HG02759 (cell line): ENCODE results near the gene SLC19A1.

Source experiments
- ATAC-seq: cut with Tn5 transposase; IDR thresholded peaks from one replicate; pipeline ENCODE4 v1.9.1; 2021; ENCODE audit warnings: mild to moderate bottlenecking, moderate library complexity; ENCODE audit not compliant: unreplicated experiment

SLC19A1 gene

DNA sequence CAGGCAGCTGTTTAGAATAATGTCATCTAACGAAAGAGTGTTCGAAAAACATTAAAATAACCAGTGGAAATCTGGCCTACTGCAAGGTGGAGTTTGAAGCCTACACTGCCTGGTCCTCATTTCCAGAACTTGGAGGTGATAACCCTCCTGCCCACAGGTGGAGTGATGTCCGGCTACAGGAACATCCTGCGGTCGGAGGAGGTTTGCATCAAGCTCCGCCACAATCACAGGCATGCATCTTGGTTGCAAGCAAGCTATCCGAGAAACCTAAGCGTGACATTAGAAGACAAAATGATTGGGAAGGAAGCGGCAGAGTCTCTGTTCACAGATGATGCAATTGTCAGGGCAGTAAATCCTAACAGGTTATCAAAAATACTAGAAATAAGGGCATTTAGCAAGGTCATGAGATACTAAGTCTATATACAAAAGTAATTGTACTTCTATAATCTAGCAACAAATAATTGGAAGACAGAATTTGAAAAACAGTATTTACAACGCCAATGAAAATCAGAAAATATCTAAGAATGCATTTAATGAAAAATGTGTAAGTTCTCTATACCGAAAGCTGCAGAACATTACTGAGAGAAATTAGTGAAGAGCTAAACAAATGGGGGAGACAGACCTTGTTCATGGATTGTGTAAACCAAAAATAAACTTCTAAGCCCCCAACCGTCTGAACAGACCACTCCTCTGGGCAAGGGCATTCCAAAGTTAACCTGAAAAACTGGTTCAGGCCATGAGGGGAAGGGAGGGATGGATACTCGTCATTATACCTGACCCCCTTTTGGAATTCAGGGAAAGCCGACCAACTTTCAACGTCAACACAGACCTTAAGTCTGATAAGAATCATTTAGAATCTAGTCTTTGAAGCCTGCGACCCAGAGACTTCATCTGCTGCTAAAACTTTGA is 4.7 kb upstream of the SLC19A1 start:
- ATAC-seq = no peak

DNA sequence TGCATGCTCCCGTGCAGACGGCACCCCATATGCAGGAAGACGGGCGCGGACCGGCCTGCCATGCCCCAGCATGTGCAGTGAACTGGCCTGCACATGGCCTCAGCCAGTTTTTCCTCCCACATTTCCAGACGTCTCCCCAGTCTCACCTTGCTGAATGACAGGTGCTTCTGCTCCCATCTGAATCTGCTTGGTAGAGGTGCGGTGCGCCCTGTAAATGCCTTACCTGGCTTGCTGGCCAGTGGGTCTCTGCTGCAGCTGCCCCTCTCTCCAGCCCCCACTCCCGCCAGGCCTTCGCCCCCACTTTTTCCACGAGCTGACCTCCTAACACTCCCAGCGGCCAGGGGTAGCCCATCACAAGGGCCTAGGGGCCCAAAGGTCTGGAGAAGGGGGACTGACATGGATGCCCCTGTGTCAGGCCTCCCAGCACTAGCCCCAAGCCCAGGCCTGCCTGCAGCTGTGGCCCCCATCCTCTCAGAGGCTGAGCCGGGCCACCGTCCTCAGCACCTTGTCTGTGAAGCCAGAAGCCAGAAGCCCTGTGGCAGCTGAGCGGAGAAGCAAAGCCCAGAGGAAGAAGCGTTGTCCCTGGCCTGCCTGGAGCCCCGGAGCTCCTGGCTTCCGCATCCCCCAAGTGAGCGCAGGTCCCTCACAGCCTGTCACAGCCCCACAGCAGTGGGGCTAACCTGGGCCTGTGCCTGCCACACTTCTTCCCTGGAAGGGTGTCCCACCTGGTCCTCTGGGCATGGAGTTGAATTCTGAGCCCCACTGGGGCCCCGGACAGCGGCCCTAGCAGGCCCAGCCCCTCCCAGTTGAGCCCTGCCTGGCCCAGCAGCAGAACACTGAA is 3.7 kb upstream of the SLC19A1 start:
- no peak for ATAC-seq

DNA sequence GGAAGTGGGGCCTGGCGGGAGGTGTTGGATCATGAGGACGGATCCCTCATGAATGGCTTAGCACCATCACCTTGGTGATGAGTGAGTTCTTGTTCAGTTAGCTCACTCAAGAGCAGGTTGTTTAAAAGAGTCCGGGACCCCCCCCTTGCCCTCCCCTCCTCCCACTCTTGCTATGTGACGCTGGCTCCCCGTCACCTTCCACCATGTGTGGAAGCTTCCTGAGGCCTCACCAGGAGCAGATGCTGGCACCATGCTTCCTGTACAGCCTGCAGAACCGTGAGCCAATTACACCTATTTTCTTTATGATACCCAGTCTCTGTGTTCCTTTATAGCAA is 3.0 kb upstream of the SLC19A1 start:
- no peak for ATAC-seq

DNA sequence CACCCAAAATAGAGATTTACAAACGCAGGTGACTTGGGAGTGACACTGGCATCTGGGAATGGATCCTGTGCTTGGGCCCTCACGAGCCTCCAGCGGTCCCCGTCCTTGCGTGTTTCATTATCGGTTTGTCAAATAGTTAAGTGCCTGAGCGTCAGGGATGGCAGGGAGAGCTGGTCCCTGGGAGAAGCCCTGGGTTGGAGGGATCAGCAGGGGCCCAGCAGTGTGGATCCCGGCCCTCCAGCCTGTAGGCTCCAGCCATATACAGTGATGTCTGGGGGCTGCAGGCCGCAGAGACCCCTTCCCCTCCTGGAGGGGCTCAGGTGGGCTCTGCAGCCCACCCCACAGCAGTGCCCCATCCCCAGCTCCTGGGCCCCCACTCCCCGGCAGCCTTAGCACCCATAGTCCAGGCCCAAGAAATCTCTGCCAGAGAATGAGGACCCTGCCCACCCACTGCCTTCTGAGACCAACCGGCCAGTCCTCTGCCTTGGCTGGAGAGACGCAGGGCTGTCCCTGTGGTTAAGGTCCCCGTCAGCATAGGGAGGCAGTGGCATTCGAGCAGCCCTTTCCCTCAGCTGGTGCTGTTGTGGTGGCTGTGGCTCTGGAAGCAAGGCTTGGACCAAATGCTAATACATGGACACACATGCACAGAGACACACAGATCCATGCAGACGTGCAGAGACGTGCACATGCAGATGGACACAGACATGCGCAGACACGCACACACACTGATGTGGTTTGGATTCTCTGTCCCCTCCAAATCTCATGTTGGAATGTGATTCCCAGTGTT is 2.4 kb upstream of the SLC19A1 start:
- no peak for ATAC-seq

DNA sequence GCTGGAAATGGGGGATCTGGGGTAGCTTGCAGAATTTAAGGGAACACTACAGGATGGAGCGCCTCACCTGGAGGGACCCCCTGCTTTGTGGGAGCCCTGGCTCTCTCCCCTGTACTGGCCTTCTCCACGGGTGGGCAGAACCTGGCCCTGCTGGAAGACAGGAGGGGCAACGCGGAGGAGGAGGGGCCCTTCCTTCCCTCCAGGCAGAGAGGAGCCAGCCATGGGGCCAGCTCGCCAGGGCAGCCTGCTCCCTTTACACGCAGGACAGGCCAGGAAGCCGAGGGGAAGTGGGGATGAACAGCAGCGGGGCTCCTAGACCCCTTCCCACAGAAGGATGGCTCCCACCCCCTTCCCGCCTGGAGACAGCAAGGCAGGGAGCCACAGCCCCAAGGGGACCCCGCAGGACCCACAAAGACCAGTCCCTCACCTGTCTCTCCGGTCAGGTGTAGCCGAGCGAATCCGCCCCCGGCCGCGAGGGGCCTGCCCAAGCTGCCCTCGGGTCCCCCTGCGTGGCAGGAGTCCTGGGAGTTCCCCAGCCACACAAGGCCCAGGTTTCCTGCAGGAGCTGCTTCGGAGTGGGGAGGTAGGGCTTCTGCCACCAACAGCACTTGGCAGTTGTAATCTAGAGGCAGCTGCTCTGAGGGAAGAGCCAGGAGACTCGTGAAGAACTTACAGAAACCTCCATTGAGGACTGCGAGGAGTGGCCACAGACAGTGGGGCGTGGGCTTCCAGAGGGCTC is 1.6 kb upstream of the SLC19A1 start:
- no peak for ATAC-seq

DNA sequence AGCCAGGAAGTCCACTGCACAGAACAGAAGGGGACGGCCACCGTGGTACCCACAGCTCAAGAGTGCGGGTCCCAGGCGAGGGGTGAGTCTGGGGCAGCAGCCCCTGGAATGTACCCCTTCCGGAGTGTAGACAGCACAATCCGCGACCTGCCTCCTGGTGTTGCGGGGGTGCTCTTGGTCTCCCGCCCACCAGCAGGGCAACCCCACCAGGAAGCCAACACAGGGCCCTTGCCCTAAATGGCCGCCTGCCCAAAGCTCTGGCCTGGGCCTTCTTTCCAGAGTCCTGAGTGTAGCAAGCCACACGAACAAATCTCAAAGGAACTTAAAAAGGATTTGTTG is 1.1 kb upstream of the SLC19A1 start:
- no peak for ATAC-seq

DNA sequence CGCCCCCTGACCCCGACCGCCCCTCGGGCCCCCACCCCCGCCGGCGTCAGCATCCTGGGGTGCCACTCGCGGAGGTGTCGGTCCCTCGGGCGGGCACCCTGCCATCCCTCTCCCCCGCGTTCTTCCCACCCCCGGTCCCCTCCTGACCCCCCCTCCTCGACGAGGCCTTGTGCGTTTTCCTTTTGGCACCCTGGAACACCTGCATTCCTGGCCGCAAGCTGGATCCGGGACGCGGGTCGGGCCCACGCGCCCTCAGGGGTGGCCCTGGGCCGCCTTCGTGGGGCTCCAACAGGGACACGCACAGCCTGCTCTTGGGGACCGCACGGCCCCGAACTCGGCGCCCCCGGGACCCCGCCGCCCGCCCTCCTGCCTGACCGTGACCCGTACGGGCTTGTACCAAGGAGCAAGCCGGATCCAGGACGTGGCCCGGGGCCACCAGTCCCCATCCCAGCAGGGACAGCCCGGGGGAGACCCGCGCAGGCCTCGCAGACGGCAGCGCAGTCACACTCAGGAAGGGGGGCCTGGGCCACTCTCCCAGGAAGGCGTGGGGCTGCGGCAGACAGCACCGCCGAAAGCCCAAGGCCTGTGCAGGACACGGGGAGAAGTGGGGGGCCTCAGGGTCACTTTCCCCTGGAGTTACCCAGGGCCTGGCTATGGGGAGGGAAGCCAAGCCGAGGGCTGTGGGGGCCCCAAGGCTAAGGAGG is 579 bp upstream of the SLC19A1 start:
- ATAC-seq = no peak

DNA sequence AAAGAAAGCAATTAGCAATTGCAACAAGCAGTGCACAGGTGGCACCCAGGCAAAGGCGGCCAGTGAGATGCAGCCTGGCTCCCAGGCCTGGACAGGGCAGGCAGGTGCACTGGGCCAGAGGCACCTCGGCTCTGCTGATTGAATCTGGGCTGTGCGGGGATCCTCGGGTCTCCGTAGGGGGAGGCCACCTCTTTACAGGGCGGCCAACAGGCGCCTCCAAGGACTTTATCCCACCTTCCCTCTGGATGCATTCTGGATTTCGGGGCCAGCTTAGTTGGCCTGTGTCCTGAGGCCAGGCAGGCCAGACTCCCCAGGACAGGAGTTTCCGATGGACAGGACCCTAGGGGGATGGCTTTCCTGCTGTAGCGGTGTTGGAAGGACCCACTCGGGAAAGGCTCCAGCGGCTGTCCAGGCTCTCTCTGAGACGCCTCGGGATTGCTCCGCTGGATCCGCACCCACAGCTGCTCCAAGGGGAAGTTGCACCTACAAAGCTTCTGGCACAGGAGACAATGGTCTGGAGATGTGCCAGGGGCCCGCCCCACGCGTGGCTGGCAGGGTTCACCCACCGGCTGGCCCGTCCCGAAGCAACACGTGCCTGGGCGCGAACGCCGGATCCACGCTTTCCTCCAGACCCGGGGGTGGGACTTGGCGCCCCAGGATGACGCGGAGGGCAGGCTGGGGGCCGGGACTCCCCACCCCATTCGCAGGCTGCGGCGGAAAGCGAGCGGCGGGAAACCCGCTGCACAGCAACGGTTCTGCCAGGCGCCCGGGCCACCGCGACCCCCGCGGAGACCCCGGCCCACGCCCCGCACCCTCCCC is 810 bp downstream of the SLC19A1 start:
- ATAC-seq = peak; percentile 65

DNA sequence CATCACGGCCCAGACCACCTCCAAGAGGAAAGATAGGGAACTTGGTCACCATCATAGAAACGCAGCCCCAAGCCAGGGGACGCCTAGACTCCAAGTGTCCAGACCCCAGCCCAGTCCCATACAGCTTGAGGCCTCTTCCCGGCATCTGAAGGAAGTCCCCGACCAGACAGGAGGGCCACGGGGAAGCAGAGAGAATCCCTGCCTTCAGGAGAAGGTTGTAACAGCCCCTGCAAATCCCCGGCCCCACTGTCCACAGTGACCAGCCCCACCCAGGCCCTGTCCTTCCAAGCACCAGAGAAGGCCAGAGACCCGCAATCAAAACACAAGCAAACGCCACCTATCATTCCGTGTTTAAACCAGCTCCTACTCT is 1.7 kb downstream of the SLC19A1 start:
- ATAC-seq = no peak

DNA sequence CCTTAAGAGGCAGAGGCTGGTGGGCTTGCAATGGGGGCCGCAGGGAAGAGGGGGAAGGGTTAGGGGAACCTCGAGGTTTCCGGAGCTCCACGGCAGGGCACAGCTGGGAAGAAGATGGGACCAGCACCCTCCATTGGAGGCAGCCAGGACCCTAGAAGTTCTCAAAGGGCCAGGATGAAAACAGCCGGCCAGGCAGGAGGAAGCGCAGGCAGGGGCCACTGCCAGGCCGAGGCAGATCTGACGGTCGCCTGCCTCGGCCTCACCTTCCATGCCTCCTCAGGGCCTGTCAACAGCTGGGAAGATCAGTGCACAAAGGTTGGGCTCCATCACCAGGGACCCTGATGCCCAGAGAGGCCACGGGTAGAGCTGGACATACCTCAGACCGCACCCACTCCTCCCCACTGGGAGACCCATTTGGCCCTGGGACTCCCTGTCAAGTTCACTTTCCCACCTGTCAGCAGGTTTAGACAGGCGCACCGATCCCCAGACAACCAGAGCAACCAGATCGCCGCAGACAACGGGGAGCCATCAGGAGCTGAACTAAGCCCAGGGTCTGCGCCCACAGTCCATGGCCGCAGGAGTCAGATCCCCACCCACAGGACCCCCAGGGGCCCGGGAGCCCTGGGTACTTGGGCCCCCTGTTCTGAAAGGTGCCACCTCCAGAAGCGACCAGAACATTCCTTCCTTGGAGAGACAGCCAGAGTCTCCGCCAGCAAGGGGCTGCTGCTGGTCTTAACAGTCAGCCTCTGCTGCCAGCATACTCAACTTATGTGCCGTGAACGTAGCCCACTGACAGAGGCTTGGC is 2.2 kb downstream of the SLC19A1 start:
- no peak for ATAC-seq

DNA sequence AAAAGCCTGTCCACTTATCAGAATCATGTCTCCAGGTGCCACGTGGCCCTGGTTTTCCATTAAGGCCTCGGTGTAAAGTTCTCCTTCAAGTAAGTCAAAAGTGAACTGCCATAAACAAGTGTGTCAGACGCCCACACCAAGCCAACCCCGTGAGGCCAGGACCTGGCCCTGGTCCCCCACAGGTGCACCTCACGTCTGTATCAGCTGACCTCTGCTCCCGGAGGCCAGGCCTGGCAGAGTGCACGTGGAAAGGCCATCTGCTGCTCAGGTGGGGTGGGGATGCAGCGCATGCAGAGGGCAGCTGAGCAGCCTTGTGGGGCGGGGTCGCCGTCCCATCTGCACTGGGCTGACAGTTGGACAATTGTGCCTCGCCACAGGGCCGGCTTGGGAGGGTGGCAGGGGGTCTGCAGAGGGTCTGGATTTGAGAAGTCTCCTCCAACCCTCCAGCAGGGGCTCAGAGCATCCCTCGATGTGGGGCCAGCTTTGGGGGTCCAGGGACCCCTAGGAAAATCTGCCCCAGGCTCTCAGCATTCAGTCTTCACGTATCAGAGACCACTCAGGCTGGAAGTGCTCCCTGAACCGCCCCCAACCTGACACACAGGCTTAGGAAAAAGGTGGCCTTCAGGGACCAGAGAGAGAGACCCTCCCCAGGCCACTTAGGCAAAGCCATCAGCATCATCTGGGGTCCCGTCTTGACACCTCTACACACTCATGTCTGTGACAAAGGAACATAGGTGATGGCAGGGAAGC is 3.0 kb downstream of the SLC19A1 start:
- no peak for ATAC-seq

DNA sequence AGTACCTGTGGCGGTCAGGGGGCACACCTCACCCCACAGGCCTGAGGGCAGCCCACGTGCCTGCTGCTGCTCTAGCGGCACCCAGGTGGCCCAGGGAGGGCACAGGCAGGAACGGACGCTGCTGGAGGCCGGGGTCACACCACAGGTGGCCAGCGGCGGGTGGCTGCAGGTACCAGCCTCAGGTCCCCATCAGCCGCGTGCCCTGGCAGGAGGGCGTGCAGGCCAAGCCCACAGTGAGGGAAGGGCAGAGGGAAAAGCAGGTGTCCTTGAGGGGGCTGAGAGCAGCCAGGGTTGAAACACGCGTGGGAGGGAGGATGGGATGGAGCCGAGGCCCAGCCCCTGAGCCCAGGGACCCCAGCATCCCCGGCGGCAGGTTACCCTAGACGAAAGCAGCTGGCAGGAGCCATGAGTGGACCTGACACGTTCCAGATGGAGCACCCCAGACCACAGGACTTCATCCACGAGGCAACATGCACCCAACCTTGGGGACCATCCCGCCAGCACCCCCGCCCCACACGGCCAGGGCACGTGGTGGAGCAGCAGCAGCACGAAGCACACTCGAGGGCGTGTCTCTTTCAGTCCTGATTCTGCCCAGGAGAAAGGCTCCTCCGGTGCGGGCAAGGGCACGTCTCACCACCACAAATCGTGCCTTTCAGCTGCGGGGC is 3.7 kb downstream of the SLC19A1 start:
- ATAC-seq = no peak

DNA sequence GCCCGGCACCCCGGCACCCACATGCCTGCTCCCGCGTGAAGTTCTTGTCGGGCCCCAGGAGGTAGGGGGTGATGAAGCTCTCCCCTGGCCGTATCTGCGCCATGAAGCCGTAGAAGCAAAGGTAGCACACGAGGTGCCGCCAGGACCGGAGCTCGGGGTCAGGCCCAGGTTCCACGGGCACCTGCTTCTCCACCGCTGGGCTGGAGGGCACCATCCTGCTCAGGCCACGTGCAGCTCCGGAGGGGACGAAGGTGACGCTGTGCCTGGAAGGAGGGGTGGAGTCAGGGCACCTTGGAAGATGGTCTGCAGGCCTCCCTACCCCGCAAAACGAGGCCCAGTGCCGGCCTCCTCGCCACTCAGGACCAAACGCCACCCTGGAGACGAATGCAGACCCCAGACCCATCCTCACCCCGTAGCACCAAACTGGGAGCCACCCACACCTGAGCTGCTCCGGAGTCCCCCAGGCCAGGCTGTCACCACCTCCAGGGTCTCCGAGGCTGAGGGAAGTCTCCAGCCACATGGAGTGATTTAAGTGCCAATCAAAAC is 4.4 kb downstream of the SLC19A1 start:
- no peak for ATAC-seq

DNA sequence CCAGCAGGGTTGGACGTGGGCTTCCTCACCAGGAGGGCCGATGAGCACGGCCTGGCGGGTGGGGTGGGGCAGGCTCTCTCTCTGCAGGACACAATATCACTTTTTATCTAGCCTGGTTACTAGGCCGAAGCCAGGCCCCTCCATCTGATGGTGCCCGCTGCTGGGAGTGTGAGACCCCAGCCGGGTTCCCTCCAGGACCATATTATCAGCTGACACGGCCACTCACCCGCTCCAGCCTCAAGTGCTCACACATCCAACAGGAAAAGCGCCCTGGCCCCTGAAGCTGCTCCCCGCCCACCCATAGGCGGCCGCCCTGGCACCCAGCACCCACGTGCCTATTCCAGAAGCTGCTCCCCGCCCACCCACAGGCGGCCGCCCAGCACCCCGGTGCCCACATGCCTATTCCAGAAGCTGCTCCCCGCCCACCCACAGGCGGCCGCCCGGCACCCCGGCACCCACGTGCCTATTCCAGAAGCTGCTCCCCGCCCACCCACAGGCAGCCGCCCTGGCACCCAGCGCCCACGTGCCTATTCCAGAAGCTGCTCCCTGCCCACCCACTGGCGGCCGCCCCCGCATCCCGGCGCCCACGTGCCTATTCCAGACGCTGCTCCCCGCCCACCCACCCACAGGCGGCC is 5.0 kb downstream of the SLC19A1 start:
- no peak for ATAC-seq

DNA sequence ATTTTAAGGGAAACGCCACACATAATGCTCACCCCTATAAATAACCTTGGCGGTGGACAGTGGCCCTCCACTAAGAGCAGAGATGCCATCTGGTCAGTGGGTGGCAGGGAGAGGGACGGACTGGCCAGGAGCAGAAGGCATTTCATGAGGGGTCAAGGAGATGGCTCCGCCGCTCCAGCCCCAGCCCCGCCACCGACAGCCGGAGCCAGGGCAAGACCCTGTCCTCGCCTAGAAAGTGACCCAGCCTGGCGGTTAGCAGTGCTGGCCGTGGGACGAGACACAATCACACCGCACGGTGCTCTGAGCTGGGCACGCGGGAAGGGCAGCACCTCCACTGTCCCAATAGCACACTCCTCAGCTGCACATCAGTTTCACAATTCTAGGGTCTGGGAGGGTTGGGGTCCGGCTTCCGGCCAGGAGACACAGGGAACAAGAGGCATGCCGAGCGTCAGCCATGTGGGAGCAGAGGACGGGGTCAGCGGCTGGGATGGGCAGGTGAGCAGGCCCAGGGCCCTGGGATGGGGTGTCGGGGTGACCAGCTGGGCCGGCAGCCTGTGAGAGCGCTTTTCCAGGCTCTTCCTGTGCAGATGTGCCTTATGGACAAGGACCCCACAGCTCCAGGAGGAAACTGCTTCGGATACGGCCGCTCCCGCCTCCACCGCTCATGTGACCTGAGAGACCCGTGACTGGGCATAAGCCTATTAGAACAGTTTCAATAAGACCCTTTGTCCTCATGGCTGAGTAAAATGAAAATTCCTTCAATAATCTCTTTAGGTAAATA is 5.7 kb downstream of the SLC19A1 start:
- no peak for ATAC-seq
